NCI-H345 treated with DMSO at 0.1 percent for 48 hours (cell line): ENCODE results near the gene NEDD9.

Experiments
- DNase-seq: peaks from one replicate; lab custom pipeline; 2025; ENCODE audit not compliant: unreplicated experiment; lab: John Stamatoyannopoulos, UW

Gene NEDD9

GRCh38 chr6:11202513-11203305 lies 29.8 kb downstream of the NEDD9 start:
- no peak for DNase-seq

DNA sequence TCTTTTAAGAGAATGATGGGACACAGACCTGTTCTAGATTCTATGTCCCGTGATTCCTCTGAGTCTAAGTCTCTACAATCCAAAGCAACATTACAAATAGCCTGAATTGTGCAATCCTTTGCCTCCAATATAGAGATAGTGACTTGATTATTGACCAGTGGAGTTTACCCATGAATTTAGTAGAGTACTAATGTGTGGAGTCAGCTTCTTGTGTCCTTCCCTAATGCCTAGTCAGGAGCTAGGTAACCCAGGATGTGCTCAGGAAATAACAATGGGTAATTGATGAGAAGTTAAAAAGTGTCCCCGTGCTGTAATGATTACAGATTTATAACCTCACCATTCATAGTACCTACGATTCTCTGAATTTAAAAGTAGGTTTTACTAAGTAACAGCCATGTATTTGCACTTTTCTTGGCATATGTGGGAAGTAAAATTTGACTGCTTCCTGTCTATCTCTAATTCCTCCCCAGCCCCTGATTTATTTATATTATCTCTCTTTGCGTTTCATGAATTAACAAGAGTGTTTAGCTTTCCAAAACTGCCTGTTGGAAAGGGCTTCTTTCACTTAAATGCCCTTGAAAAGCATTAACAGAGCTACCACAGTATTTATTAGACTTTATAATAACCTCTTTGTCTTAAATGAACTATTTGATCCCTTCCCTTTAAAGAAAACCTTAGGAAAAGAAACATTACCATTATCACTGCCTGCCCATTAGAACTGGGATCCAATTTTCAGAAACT lies 30.5 kb downstream of the NEDD9 start:
- DNase-seq, result no peak

GRCh38 chr6:11201015-11201414 lies 31.5 kb downstream of the NEDD9 start:
- no peak for DNase-seq

- DNase-seq, result no peak
Measured at GRCh38 chr6:11200356-11200755, 32.1 kb downstream of the NEDD9 start.

DNA sequence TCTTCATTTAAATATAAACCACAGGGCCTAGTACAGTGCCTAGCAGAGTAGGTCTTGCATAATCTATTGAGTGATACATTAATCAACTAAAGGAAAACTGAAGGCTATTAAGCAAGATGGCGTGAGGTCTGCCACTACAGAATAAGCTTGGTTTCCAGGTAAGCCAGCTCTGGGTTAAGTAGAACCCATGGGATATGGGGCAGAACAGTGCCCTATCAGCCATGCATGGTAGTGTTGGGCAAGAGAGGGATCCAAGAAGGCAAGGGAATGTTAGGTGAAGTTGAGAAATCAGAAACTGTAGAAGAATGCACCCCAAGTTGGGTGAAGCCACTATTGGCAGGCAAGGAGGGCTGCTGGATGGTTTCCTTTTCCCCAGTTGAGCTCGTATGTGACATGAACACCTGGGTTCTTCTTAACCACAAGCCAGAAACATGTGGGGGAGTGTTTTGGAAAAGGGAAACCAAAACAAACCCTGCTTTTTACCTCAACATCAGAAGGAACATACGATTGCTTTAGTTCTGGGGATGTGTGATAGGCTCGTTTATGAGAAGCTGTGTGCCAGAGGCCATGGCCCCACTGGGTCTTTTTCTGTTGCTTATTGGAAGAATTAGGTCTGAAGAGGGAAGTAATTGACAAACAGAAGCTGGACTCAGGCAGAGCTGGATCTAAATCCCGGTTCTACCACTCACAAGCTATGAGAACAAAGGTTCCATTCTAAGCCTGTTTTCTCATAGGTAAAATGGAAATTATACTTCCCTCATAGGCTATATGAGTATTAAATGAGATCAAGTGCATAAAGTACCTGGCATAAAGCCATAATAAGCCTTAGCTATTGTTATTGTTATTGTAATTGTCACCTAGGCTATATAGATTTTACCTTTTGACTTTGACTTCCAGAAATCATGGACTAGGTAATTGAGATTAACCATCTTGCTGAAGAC lies 33.5 kb downstream of the NEDD9 start:
- DNase-seq, result no peak

DNA sequence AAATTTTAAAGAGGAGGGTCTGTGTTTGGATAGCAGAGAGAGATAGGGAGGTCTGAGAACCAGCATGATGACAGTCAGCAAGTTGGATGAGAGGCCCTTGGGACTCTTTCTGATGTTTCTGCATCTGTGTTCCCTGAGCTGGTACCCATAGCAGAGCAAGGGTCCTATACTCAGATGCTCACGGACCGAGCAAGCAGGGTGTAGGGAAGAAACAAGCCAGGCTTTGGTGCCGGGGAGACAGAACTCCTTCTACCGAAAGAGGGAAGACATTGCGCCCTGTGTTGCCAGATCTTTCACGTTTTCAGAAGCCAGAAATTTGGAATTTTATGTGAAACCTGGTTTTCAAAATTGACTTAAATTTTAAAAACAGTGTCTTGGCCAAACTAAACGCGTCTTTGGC lies 34.6 kb downstream of the NEDD9 start:
- DNase-seq, result no peak

GRCh38 chr6:11197175-11197536 lies 35.3 kb downstream of the NEDD9 start:
- no peak for DNase-seq

DNA sequence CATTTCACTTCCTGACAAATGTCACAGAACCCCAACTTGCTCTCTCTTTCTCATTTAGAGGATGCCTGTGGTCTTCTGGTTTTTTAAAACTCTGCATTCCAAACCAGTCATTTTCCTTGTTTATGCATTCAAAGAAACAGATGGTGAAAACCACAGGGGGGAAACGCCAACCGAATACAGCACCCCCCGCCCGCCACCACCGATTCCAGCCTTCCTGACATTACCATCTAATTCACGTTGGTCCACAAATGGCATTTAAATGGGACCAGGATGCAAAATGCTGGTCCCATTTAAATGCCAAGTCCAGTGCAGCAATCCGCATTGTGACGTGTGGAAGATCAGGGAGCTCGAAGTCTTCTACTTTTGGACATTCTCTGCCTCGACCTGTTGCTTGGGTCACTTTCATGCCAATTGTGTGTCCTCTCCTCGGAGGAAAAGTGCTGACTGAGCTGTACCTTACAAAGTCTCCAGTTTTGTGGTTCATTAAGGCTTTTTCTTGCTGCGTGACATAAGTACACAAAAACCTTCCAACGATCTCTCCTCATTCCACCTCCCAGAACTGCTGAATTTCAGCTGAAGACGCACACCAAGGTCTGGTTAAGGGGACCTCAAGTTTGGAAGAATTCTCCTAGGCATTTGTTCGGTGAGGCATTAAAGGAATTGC lies 35.8 kb downstream of the NEDD9 start:
- DNase-seq, result no peak

DNA sequence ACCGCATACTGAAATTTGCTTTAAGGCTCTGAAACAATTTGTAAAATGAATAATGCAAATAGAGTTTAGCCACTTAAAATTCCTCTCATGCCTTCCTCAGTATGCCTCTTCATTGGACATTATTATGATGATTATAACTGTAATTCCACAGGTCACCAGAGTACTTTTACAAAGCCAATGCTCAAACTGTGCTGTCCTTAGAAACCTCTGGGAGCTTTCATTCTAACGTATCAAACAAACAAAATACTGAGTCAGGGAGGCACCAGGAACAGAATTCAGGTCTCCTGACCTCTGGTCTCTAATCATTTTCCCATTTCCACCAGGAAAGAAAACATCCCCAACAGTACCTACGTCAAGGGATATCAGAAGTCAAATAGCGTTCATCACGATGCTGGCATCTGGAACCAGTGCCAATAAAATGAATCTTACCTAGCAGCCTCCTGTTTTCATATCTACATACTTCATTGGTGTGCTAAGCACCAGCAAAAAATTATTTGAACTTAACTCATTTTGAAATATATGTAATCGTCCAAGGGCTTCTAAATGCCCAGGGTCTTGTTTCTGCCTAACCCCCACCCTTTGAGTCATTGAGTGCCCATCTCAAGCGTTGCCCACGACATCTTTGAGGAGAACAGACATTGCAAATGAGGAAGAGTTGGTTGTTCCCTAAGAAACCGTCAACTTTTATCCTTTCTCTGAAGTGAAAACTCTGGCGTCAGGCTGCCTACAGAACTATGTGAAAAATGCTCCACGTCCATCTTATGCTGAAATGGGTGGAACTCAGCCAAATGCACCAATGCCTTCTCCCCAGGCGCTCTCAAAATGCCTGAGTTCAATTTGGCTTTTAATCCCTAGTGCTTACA lies 37.9 kb downstream of the NEDD9 start:
- DNase-seq, result no peak

GRCh38 chr6:11193434-11193833 lies 39.0 kb downstream of the NEDD9 start:
- DNase-seq, result no peak

- DNase-seq, result no peak
Measured at GRCh38 chr6:11192167-11192566, 40.3 kb downstream of the NEDD9 start.

DNA sequence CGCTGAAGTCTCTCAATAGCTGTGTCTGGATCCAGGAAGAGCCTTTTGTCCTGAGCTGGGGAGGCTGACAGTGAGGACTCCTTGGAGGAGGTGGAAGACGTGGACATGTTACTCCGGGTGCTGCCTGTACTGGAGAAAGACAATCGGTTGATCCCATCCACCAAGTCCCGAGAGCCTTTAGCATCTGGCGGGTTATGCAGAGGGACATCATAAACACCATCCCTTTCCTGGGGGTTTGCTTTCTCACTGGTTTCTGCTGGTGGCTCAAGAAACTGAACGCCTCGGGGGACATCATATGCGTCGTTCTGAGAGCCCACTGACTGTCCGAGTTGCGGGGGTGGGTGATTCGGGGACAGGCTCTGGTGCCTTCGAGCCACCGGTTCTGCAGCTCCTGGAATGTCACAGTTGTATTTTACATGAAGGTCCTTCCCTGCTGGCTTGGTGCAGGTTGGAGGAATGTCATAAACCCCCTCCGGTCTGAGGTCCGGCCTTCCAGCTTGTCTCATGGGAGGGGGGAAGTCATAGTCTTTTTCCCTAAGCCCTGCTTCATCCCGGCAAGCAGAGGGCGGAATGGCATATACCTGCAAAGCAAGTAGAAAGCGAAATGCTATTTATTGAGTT lies 41.7 kb downstream of the NEDD9 start:
- no peak for DNase-seq

DNA sequence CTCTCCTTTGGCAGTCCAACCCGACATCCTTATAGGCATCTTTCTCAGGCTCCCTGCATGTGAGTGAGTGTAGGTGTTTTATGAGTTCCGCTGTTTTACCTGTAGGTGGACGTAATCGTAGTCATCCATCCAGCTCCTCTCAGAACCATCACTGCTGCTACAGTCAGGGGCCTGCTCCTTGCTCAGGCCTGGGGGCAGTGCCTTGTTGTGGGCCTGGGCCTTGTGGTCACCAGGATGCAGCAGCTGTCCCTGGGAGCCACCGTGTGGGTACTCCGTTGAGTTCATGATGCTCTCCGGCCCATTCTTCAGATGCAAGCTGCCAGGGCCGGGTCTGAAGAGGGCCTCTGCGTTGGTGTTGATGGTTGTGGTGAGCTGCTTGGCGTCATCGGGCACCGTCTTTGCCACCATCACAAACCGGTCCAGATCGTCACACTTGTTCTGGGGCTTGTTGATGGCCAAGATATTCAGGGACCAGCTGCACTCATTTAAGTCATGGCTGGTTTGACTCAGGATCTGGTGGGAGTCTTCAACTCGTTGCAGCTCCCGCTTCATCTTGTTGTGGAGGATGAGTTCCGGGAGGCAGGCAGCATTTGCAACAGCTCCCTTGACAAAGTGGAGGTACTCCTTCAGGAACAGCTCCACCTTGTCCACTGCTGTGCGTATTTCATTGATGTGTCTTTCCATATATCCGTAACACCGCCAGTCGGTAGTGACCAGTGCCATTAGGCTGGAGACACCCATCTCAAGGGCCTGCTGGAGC lies 42.4 kb downstream of the NEDD9 start:
- no peak for DNase-seq

- DNase-seq, result no peak
Measured at GRCh38 chr6:11188161-11188915, 44.1 kb downstream of the NEDD9 start.

DNA sequence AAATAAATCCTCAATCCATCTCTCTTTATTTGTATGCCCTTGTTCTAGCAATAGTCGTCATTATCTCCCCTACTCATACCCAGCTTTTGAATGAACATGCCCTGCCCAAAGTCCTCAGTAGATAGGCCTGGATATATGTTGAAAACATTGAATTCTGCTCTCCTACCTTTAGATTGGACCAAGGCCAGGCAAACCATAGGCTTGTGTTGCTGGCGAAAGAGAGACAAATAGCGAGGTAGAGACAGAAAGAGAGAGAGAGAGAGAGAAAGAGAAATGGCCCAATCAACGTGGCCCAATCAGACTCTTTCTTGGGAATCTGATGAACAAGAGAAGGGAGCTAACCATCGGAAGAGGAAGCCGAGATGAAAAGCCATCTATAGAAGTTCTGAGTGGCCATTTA lies 45.2 kb downstream of the NEDD9 start:
- DNase-seq, result no peak

GRCh38 chr6:11185204-11185842 lies 47.1 kb downstream of the NEDD9 start:
- no peak for DNase-seq

- no peak for DNase-seq
Measured at GRCh38 chr6:11183761-11184362, 48.6 kb downstream of the NEDD9 start.
